ENCODE measurements around the gene NME5.

NME5 gene

DNA sequence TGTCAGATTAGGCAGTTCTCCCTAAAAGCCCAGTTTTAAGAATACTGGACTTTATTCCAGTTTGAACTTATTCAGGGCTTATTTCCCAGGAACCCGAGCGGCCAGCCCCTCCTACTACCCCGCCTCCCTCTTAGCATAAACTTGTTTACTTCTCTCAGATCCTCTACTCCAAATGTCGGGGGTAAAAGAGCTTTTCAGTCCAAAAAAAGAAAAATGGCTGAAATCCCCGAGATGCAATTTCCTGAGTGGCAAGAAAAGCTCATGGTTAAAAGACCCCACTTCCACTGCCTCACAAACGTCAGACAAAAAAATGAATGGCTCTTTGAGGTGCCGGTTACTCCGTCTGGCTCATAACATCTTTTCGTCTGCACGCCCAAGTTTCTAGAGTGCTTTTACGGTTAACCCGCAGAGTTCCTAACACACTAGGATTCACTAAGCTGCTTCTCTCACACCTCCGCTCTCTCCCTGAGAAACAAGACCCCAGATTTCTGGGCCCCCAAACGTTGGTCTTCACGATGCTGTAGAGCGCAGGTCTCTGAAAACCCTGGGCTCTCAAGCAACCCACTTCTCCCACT lies 38.8 kb upstream of the NME5 start:
- Histone ChIP-seq H3K4me2 (peak overlapping the region; percentile 85), H3K36me3 (ENCODE audit: insufficient read depth) (no peaks in the 10 kb centered on the region), H3K79me2 (ENCODE audit: insufficient read depth, low read depth) (peaks cover 62% of the 10 kb centered on the region), H3K4me1 (ENCODE audit: low read depth, poor library complexity, severe bottlenecking) (peaks cover 23% of the 10 kb centered on the region), H3K9ac (peak overlapping the region; percentile 70; the same call in 1 of the 2 replicates), H3K27me3 (ENCODE audit: insufficient read depth, low read depth) (no peaks in the 10 kb centered on the region), H3K4me3 (IDR thresholded peaks at IDR 0.05; ENCODE audit: insufficient read depth, low read depth, low read length) (peak overlapping the region; percentile 3), H2AFZ (ENCODE audit: low read depth) (peak overlapping the region; percentile 62), H3K27ac (peak overlapping the region; percentile 60), H4K20me1 (ENCODE audit: insufficient read depth) (no peaks in the 10 kb centered on the region)
- TF ChIP-seq CTCF (conservative IDR thresholded peaks at IDR 0.05; ENCODE audit: low read depth, low read length), result no peak

DNA sequence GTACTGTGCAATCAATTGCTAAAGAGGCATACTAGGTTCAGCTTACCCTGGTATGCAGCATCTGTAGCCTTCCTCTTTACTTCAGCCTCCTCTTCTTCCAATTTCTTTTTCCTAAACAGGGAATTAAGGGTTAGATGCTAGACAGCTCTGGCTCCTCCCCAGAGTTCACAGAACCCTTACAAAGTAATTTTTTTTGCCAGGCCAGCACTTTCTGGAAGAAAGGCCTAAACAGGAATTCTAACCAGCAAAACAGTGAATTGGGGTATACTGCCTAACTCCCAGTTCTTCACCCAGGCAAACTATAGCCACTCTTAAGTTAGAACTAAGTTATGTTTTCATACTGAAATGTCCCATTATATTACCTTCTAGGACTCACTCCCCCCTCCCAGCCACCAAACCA lies 31.1 kb upstream of the NME5 start:
- no peak overlapping the region for H3K9ac ChIP-seq
- no peaks in the 10 kb centered on the region; the same call in 1 of the 2 replicates for H3K36me3 ChIP-seq (ENCODE audit: insufficient read depth)
- no peak overlapping the region for H3K27ac ChIP-seq
- H3K4me1 ChIP-seq (ENCODE audit: low read depth, poor library complexity, severe bottlenecking), result peaks cover 7% of the 10 kb centered on the region
- H3K4me2 ChIP-seq, result no peak overlapping the region
- no peaks in the 10 kb centered on the region for H4K20me1 ChIP-seq (ENCODE audit: insufficient read depth)
- H2AFZ ChIP-seq (ENCODE audit: low read depth), result no peak overlapping the region
- no peaks in the 10 kb centered on the region for H3K27me3 ChIP-seq (ENCODE audit: insufficient read depth, low read depth)
- H3K4me3 ChIP-seq (IDR thresholded peaks at IDR 0.05; ENCODE audit: insufficient read depth, low read depth, low read length), result no peak overlapping the region
- TF ChIP-seq CTCF (conservative IDR thresholded peaks at IDR 0.05; ENCODE audit: low read depth, low read length), result no peak
- H3K79me2 ChIP-seq (ENCODE audit: insufficient read depth, low read depth), result peaks cover 18% of the 10 kb centered on the region; the same call in 1 of the 2 replicates

- no peak for TF ChIP-seq CTCF (conservative IDR thresholded peaks at IDR 0.05; ENCODE audit: low read depth, low read length)
- no peak overlapping the region for H2AFZ ChIP-seq (ENCODE audit: low read depth)
Measured at GRCh38 chr5:138169124-138169523, 29.9 kb upstream of the NME5 start.

GRCh38 chr5:138163721-138164120 lies 24.5 kb upstream of the NME5 start:
- H4K20me1 ChIP-seq (ENCODE audit: insufficient read depth), result no peaks in the 10 kb centered on the region
- H3K36me3 ChIP-seq (ENCODE audit: insufficient read depth), result peaks cover 10% of the 10 kb centered on the region
- H3K27me3 ChIP-seq (ENCODE audit: insufficient read depth, low read depth), result no peaks in the 10 kb centered on the region
- no peak overlapping the region for H3K9ac ChIP-seq
- no peak overlapping the region for H3K4me2 ChIP-seq
- TF ChIP-seq CTCF (conservative IDR thresholded peaks at IDR 0.05; ENCODE audit: low read depth, low read length), result no peak
- no peak overlapping the region for H3K27ac ChIP-seq
- no peaks in the 10 kb centered on the region for H3K79me2 ChIP-seq (ENCODE audit: insufficient read depth, low read depth)
- H2AFZ ChIP-seq (ENCODE audit: low read depth), result no peak overlapping the region
- H3K4me3 ChIP-seq (IDR thresholded peaks at IDR 0.05; ENCODE audit: insufficient read depth, low read depth, low read length), result no peak overlapping the region
- no peaks in the 10 kb centered on the region for H3K4me1 ChIP-seq (ENCODE audit: low read depth, poor library complexity, severe bottlenecking)

More at GRCh38 chr5:138169124-138169523, 29.9 kb upstream of the NME5 start:
- Histone ChIP-seq H3K4me3 (IDR thresholded peaks at IDR 0.05; ENCODE audit: insufficient read depth, low read depth, low read length) (no peak overlapping the region), H3K27ac (no peak overlapping the region), H3K27me3 (ENCODE audit: insufficient read depth, low read depth) (no peaks in the 10 kb centered on the region), H3K4me2 (no peak overlapping the region), H3K36me3 (ENCODE audit: insufficient read depth) (no peaks in the 10 kb centered on the region; the same call in 1 of the 2 replicates), H3K79me2 (ENCODE audit: insufficient read depth, low read depth) (peaks cover 6% of the 10 kb centered on the region; the same call in 1 of the 2 replicates), H3K4me1 (ENCODE audit: low read depth, poor library complexity, severe bottlenecking) (peaks cover 7% of the 10 kb centered on the region), H4K20me1 (ENCODE audit: insufficient read depth) (no peaks in the 10 kb centered on the region), H3K9ac (no peak overlapping the region)

All from KMS-11 (cell line).